GM23248 (cell line): Measurements from ENCODE around the gene STAP2.

Experiments
- EZH2 ChIP-seq: fragments of 200-600 bp; sonication (generic); IDR thresholded peaks from 2 replicates; pipeline ENCODE4 v1.6.1; 2018; ENCODE audit warnings: antibody characterized with exemption, mild to moderate bottlenecking; ENCODE audit not compliant: insufficient read depth, poor library complexity, severe bottlenecking
- EZH2phosphoT487 ChIP-seq: fragments of 200-600 bp; sonication (generic); IDR thresholded peaks from 2 replicates; pipeline ENCODE4 v1.6.1; 2018; ENCODE audit warnings: antibody characterized with exemption, moderate library complexity, mild to moderate bottlenecking, low read depth; ENCODE audit not compliant: insufficient read depth

DNA sequence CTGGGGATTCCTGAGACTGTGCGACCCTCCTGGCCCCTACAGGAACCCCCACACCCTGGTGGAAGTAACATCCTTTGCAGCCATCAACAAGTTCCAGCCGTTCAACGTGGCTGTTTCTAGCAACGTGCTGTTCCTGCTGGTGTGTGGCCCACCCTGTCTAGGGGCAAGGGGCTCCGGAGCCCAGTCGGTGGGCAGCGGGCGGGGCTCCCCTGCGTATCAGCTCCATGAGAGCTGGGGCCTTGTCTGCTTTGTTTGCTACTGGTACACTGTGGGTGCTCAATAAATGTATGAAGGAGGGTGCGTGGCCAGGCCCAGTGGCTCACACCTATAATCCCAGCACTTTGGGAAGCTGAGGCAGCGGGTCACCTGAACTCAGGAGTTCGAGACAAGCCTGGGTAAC, 15.7 kb upstream of the STAP2 start:
- no peak for TF ChIP-seq EZH2
- no peak for TF ChIP-seq EZH2phosphoT487
